AG08396 (cell line): Measurements from ENCODE around the gene ZBTB33.

Experiments
- DNase-seq: peaks from one replicate; pipeline ENCODE4 v3.0.0; 2012; ENCODE audit warnings: low spot score, mixed read lengths

ZBTB33 gene

GRCh38 chrX:120264341-120264740 is 13.7 kb downstream of the ZBTB33 start:
- no peak for DNase-seq

- no peak for DNase-seq
These were observed 18.9 kb downstream of the ZBTB33 start for GRCh38 chrX:120269373-120270035.

- DNase-seq: no peak
These were observed 20.0 kb downstream of the ZBTB33 start for GRCh38 chrX:120270567-120270966.

DNA sequence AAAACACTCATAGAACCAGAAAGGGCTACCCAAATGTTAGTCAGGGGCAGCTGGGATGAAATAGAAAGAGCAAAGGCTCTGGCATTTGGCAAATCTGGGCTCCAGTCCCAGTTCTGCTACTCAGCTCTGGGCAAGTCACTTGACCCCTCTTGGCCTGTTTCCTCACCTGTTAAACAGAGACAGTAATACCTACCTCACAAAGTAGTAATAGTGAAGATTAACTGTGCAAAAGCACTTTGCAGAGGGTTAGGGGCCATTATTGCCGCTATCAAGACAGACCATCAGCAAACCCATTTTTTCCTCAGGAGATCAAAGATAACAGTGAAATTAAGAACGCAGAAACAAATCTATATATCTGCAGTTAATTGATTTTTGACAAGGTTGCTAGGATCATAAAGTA is 20.6 kb downstream of the ZBTB33 start:
- DNase-seq: no peak

GRCh38 chrX:120274145-120274544 is 23.5 kb downstream of the ZBTB33 start:
- no peak for DNase-seq

DNA sequence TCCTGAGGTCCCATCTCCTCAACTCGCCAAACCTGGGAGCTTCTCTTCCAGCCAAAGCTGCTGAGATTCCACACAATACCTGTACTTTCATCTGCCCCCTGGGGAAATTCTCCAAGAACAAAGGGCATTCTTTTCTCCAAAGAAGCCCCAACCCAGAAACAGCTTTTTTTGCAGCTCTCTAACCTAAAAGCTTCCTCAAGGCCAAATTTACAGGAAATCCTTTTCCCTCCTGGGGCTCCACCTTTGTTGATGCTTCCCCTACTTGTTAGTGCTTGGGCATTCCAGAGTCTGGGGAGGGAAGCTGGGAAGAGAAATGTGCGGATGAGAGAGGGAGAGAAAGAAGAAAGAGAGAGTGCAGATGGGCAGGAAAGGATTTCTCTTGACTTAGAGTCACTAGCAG is 24.3 kb downstream of the ZBTB33 start:
- no peak for DNase-seq

- no peak for DNase-seq
These were observed 30.5 kb downstream of the ZBTB33 start for GRCh38 chrX:120281021-120281624.

GRCh38 chrX:120281761-120282160 is 31.1 kb downstream of the ZBTB33 start:
- DNase-seq: no peak

DNA sequence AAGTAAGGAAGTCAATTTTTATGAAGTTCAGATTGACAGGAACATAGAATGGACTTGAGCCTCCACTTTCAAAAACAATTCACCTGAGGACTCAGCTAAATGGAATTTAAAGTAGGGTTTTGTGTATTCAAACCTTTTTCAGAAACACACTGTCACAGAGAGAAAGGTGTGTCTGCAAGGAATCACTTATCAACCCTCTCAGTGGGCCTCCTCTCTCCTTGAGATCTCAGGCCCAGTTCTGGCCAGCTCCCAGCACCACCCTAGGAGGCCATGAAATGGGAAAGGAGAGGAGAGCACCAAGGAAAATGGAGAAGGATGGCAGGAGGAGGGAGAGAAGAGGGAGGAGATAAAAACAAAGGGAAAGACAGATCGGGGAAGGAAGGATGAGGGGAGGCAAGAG is 32.1 kb downstream of the ZBTB33 start:
- no peak for DNase-seq

GRCh38 chrX:120286733-120287512 is 36.3 kb downstream of the ZBTB33 start:
- no peak for DNase-seq

GRCh38 chrX:120287513-120288112 is 37.0 kb downstream of the ZBTB33 start:
- DNase-seq: no peak

- DNase-seq: no peak
These were observed 39.5 kb downstream of the ZBTB33 start for GRCh38 chrX:120290107-120290506.

GRCh38 chrX:120291211-120291610 is 40.6 kb downstream of the ZBTB33 start:
- no peak for DNase-seq

DNA sequence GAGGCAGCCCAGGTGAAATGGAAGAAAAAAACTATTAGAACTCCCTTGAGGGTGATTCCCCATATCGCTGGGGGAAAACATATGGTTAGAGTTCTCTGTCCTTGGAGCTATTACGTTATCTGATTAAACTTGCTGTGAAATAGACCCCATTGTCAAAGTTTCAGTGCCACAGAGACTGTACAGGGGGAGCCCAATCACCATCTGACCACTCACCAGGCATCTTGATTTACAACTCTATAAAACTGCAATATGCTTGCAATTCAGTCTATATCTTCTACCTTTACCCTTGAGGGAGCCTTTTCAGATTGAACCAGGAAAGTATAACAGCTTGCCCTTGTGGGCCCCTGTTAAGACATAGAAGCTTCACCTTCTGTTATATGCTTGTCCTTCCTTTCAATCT is 42.4 kb downstream of the ZBTB33 start:
- DNase-seq: no peak

DNA sequence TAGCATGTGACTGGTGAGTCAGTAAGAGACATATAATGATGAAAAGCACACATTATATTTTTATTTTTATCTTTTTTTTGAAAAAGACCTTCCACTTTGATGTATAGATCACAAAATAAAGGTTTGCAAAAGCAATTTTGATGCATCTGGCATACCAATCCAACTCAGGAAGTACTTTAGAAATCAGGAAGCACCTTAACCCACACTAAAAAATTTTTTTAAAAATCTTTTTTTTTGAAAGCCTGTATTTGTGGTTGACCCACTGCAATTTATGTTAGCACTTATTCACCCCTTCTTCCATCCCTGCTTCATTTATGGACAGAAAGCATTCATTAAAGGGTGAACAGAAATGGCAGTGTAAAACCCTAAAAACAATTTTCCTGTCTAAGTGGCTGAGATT is 44.0 kb downstream of the ZBTB33 start:
- no peak for DNase-seq

GRCh38 chrX:120297923-120298322 is 47.3 kb downstream of the ZBTB33 start:
- no peak for DNase-seq

DNA sequence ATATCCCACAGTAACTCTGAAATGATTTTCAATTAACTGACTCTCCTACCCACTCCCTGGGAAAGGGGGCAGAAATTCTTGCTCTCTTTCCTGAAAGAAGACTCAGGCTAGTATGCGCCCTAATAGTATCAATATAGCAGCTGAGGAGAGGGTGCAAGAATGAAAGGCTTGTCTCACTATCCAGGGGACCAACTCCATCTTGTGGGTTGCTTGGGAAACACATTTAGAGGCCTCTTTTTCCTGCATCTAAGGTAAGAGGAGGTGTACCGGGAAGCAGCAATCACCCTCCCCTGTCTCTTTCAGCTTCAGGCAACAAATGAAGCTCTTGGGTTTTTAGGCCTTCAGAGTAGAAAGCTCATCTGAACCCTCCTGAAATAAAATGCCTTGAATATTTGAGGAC is 49.3 kb downstream of the ZBTB33 start:
- no peak for DNase-seq

- DNase-seq: no peak
These were observed 50.9 kb downstream of the ZBTB33 start for GRCh38 chrX:120301497-120301896.

GRCh38 chrX:120301960-120302359 is 51.3 kb downstream of the ZBTB33 start:
- no peak for DNase-seq

- no peak for DNase-seq
These were observed 51.8 kb downstream of the ZBTB33 start for GRCh38 chrX:120302434-120302833.

DNA sequence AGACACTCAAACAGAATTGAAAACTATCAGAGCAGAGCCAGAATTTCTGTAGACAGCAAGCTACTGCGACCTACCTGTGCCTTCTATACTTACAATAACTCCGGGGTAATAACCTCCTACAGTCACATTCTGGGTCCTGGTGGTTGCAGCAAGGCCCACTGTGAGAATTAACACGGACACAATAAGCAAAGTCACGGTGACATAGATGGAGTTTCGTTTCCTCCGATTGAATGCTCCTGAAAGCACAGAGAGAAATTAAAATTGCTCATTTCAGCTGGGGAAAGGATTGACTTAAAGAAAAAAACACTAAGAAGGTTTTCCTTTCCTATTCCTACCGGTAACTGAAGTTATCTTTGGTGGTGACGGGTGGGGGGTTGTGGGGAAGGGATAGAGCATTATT is 53.6 kb downstream of the ZBTB33 start:
- no peak for DNase-seq

- DNase-seq: no peak
These were observed 55.0 kb downstream of the ZBTB33 start for GRCh38 chrX:120305531-120306141.

GRCh38 chrX:120306630-120307029 is 56.0 kb downstream of the ZBTB33 start:
- DNase-seq: no peak
